ENCODE results near the gene PCDHGB2. TPM values are rescaled to one million over a fixed set of nuclear protein-coding genes. Genes with fewer than 3 reads are reported as not detected.
"Not testable (repeated sequence)": the region's sequence is repeated elsewhere in the genome, so short reads cannot be mapped to it uniquely, and the experiment has no call there.

Gene PCDHGB2
- total RNA-seq, 4 donors from 2014 or later, result 3.2 to 5.7 (median 4.1) TPM

GRCh38 chr5:141330299-141331080 is 29.3 kb upstream of the PCDHGB2 start, which contains the start of gene PCDHGA1:
TSS of gene PCDHGA1 (plus strand) at chr5:141330514.
- 31% methylated on average over 13 of the region's 21 CpGs for WGBS
- TF ChIP-seq CTCF (IDR thresholded peaks at IDR 0.05) (peak in 1 of 3 experiments; percentile 14), POLR2A (IDR thresholded peaks at IDR 0.05; ENCODE audit: low read depth) (no peak)
- H3K36me3 ChIP-seq, result no peaks in the 10 kb centered on the region
- no peak within 1 kb of the TSS for H3K27ac ChIP-seq (replicated peaks in 1 of 4)
- DNase-seq (ENCODE audit: extremely low spot score), result no peak
- peaks cover 0 to 35% (median 0%) of the 10 kb centered on the region in 4 donors for H3K27me3 ChIP-seq
- peaks cover 0 to 11% (median 3%) of the 10 kb centered on the region in 4 donors for H3K4me1 ChIP-seq
- H3K9me3 ChIP-seq, result peaks cover 0 to 92% (median 82%) of the 10 kb centered on the region in 4 donors
- intact Hi-C loops (cut with DNase I), result no loop called here
- peak within 1 kb of the TSS in 1 of 4 donors; percentile 13 for H3K4me3 ChIP-seq

- H3K27ac ChIP-seq (replicated peaks in 1 of 4); H3K4me3 ChIP-seq; intact Hi-C loops (cut with DNase I); DNase-seq (ENCODE audit: extremely low spot score); H3K4me1 ChIP-seq; H3K36me3 ChIP-seq: not testable (repeated sequence)
- WGBS, result 29% methylated on average over 2 of the region's 39 CpGs
- Histone ChIP-seq H3K9me3 (peaks cover 0 to 97% (median 91%) of the 10 kb centered on the region in 4 donors), H3K27me3 (peaks cover 0 to 37% (median 0%) of the 10 kb centered on the region in 4 donors)
These were observed 27.2 kb upstream of the PCDHGB2 start for GRCh38 chr5:141332571-141332970.

GRCh38 chr5:141338538-141339306 is 21.1 kb upstream of the PCDHGB2 start, which contains the start of gene PCDHGA2:
TSS of gene PCDHGA2 (plus strand) at chr5:141338760.
- intact Hi-C loops (cut with DNase I), result no loop called here
- DNase-seq (ENCODE audit: extremely low spot score), result no peak
- H3K27ac ChIP-seq (replicated peaks in 1 of 4), result no peak within 1 kb of the TSS
- H3K27me3 ChIP-seq, result peaks cover 0 to 53% (median 0%) of the 10 kb centered on the region in 4 donors
- H3K4me3 ChIP-seq, result peak within 1 kb of the TSS; percentile 30 to 45 (median 34)
- WGBS, result 5% methylated on average over 19 of the region's 27 CpGs
- H3K4me1 ChIP-seq, result no peaks in the 10 kb centered on the region
- no peaks in the 10 kb centered on the region for H3K36me3 ChIP-seq
- peaks cover 0 to 99% (median 83%) of the 10 kb centered on the region in 4 donors for H3K9me3 ChIP-seq
- TF ChIP-seq CTCF (IDR thresholded peaks at IDR 0.05) (peak; percentile 19 to 33 (median 24)), EP300 (IDR thresholded peaks at IDR 0.05) (no peak), POLR2AphosphoS5 (IDR thresholded peaks at IDR 0.05) (no peak)

GRCh38 chr5:141340781-141341354 is 18.9 kb upstream of the PCDHGB2 start:
- H3K27ac ChIP-seq (replicated peaks in 1 of 4); intact Hi-C loops (cut with DNase I); H3K36me3 ChIP-seq; DNase-seq (ENCODE audit: extremely low spot score); H3K4me3 ChIP-seq; H3K4me1 ChIP-seq: not testable (repeated sequence)
- 63% methylated on average over 1 of the region's 45 CpGs for WGBS
- peaks cover 0 to 100% (median 85%) of the 10 kb centered on the region in 4 donors for H3K9me3 ChIP-seq
- H3K27me3 ChIP-seq, result peaks cover 0 to 61% (median 0%) of the 10 kb centered on the region in 4 donors

- Histone ChIP-seq H3K9me3 (peaks cover 0 to 100% (median 84%) of the 10 kb centered on the region in 4 donors), H3K4me3 (no peak overlapping the region), H3K27me3 (peaks cover 0 to 67% (median 0%) of the 10 kb centered on the region in 4 donors), H3K27ac (replicated peaks in 1 of 4) (no peak overlapping the region), H3K36me3 (no peaks in the 10 kb centered on the region), H3K4me1 (no peaks in the 10 kb centered on the region)
- intact Hi-C loops (cut with DNase I), result no loop called here
- TF ChIP-seq POLR2AphosphoS5 (IDR thresholded peaks at IDR 0.05), result no peak
- TF ChIP-seq POLR2A (IDR thresholded peaks at IDR 0.05; ENCODE audit: low read depth), result no peak
- TF ChIP-seq EP300 (IDR thresholded peaks at IDR 0.05), result no peak
- TF ChIP-seq CTCF (IDR thresholded peaks at IDR 0.05), result no peak
- 47% methylated on average over 1 of the region's 1 CpG for WGBS
- no peak for DNase-seq (ENCODE audit: extremely low spot score)
These were observed 17.0 kb upstream of the PCDHGB2 start for GRCh38 chr5:141342773-141343172.

Measured in esophagus muscularis mucosa (tissue), 4 donors.